Prostate gland (tissue), 2 donors: Measurements from ENCODE around the gene NCL.

ENCODE experiments used
- CTCF ChIP-seq, 4 experiments: fragments of 200-600 bp in 2 of 4; fragments of 450-650 bp in 2 of 4; sonication (generic) in 2 of 4; IDR thresholded peaks; 1 replicate in 3 of 4; 2 replicates in 1 of 4; pipeline ENCODE4 v1.5.1; 2016 to 2019; ENCODE audit warnings: antibody characterized with exemption in 4 of 4, mild to moderate bottlenecking in 2 of 4, moderate library complexity in 2 of 4
- POLR2AphosphoS5 ChIP-seq: sonication (generic); formaldehyde crosslinking; IDR thresholded peaks from one replicate; pipeline ENCODE4 v1.6.1; 2017; ENCODE audit warnings: antibody characterized with exemption

DNA sequence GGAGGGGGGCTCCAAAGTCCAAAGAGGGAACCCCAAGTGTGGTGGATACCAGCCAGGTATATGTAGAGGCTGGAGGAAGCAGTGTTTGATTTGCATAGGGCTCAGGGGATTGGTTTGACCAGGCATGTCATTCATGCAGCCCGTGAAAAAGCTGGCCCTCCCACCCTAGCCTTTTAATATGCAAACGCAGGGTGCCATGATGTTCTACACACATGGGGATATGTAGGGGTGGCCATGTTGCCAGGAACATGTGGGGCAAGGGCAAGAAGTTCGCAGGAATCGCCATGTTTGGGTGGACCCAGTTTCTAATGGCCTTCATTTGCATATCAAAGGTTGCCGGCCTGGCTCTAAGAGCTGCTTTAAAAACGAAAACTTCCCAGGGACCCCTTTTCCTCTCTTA is 35.1 kb downstream of the NCL start:
- TF ChIP-seq CTCF (IDR thresholded peaks at IDR 0.05) (no peak), POLR2AphosphoS5 (no peak)
